Left hindlimb (tissue), 1 donor: ENCODE results near the gene GVQW3.
"Not testable (repeated sequence)": the region's sequence is repeated elsewhere in the genome, so short reads cannot be mapped to it uniquely, and the experiment has no call there.

Source experiments
- DNase-seq: peaks from one replicate; pipeline ENCODE4 v3.0.0-alpha.2; 2018

Gene GVQW3

GRCh38 chr11:76391021-76391420, 9.9 kb downstream of the GVQW3 start:
- DNase-seq = no peak

GRCh38 chr11:76391811-76392475, 10.8 kb downstream of the GVQW3 start:
- no peak for DNase-seq

- DNase-seq = no peak
Observed at GRCh38 chr11:76392870-76393269, 11.7 kb downstream of the GVQW3 start.

GRCh38 chr11:76394411-76394810, 13.3 kb downstream of the GVQW3 start:
- DNase-seq = no peak

- DNase-seq = no peak
Observed at GRCh38 chr11:76395296-76395695, 14.2 kb downstream of the GVQW3 start.

GRCh38 chr11:76397383-76397782, 16.3 kb downstream of the GVQW3 start:
- no peak for DNase-seq

- no peak for DNase-seq
Observed at GRCh38 chr11:76400967-76401366, 19.8 kb downstream of the GVQW3 start.

GRCh38 chr11:76401484-76401883, 20.4 kb downstream of the GVQW3 start:
- DNase-seq = not testable (repeated sequence)

- DNase-seq = no peak
Observed at GRCh38 chr11:76406359-76406758, 25.2 kb downstream of the GVQW3 start.

GRCh38 chr11:76408171-76408965, 27.2 kb downstream of the GVQW3 start:
- DNase-seq = peak; percentile 44

GRCh38 chr11:76410851-76411357, 29.8 kb downstream of the GVQW3 start:
- peak; percentile 79 for DNase-seq

GRCh38 chr11:76415073-76415472, 34.0 kb downstream of the GVQW3 start:
- DNase-seq = no peak

GRCh38 chr11:76419896-76420295, 38.8 kb downstream of the GVQW3 start:
- DNase-seq = no peak

GRCh38 chr11:76424379-76424778, 43.3 kb downstream of the GVQW3 start:
- DNase-seq = no peak

GRCh38 chr11:76424891-76425290, 43.8 kb downstream of the GVQW3 start:
- DNase-seq = no peak

GRCh38 chr11:76426660-76427059, 45.5 kb downstream of the GVQW3 start:
- DNase-seq = no peak

GRCh38 chr11:76436020-76436419, 54.9 kb downstream of the GVQW3 start:
- no peak for DNase-seq

GRCh38 chr11:76443268-76443980, 62.3 kb downstream of the GVQW3 start:
- no peak for DNase-seq

- no peak for DNase-seq
Observed at GRCh38 chr11:76444065-76444383, 62.9 kb downstream of the GVQW3 start.

GRCh38 chr11:76444384-76445120, 63.4 kb downstream of the GVQW3 start, which contains the start of gene EMSY:
TSS of gene EMSY (plus strand) at chr11:76445018. CDS start at chr11:76446939, 1,921 bp downstream.
- peak; percentile 98 for DNase-seq

GRCh38 chr11:76445121-76446084, 64.3 kb downstream of the GVQW3 start:
- DNase-seq = peak; percentile 89

GRCh38 chr11:76448506-76448905, 67.4 kb downstream of the GVQW3 start:
- no peak for DNase-seq
